ENCODE measurements around the gene TAPBPL.

TAPBPL gene

DNA sequence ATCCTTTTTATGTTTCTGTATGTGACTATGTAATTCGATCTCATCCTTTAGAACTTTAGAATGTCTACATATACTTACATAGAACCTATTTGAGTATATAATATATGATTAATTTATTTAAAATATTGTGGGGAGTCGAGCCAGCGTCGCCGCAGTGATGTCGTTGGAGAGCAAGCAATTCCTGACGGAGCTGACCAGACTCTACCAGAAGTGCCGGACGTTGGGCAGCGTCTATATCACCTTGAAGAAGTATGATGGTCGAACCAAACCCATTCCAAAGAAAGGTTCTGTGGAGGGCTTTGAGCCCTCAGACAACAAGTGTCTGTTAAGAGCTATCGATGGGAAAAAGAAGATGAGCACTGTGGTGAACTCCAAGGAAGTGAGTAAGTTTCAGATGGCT, 13.5 kb upstream of the TAPBPL start:
- peaks cover 6% of the 10 kb centered on the region for H3K4me1 ChIP-seq (ENCODE audit: insufficient read depth, low read length)
- no peaks in the 10 kb centered on the region for H3K9me3 ChIP-seq (ENCODE audit: insufficient read depth, low read length, severe bottlenecking)
- TF ChIP-seq EZH2 (IDR thresholded peaks at IDR 0.05; ENCODE audit: borderline replicate concordance, low read depth, low read length, severe bottlenecking): no peak
- no peaks in the 10 kb centered on the region for H4K20me1 ChIP-seq (ENCODE audit: insufficient read depth, low read length)
- H2AFZ ChIP-seq (ENCODE audit: low read depth, low read length): no peak overlapping the region
- no peak overlapping the region for H3K4me2 ChIP-seq (ENCODE audit: insufficient read depth, low read length)
- H3K79me2 ChIP-seq (ENCODE audit: insufficient read depth, low read length): no peaks in the 10 kb centered on the region
- no peak for DNase-seq
- no peak overlapping the region for H3K27ac ChIP-seq (ENCODE audit: low read length)
- ATAC-seq (ENCODE audit: insufficient read depth, low read depth): no peak
- no peaks in the 10 kb centered on the region for H3K36me3 ChIP-seq (ENCODE audit: insufficient read depth, low read length)
- no peak overlapping the region for H3K4me3 ChIP-seq (ENCODE audit: low read depth in 1 of 2, low read length in 2 of 2)
- H3K27me3 ChIP-seq (ENCODE audit: insufficient read depth, low read length, poor library complexity): no peaks in the 10 kb centered on the region
- H3K9ac ChIP-seq (ENCODE audit: low read depth, low read length): no peak overlapping the region

- H3K79me2 ChIP-seq (ENCODE audit: insufficient read depth, low read length): no peaks in the 10 kb centered on the region
Observed at GRCh38 chr12:6440391-6440790, 11.5 kb upstream of the TAPBPL start.

GRCh38 chr12:6442836-6443235, 9.0 kb upstream of the TAPBPL start:
- no peak for DNase-seq
- Histone ChIP-seq H3K4me1 (ENCODE audit: insufficient read depth, low read length) (peaks cover 15% of the 10 kb centered on the region), H3K4me2 (ENCODE audit: insufficient read depth, low read length) (no peak overlapping the region), H3K27me3 (ENCODE audit: insufficient read depth, low read length, poor library complexity) (no peaks in the 10 kb centered on the region), H2AFZ (ENCODE audit: low read depth, low read length) (no peak overlapping the region), H3K79me2 (ENCODE audit: insufficient read depth, low read length) (no peaks in the 10 kb centered on the region), H3K36me3 (ENCODE audit: insufficient read depth, low read length) (no peaks in the 10 kb centered on the region), H3K9ac (ENCODE audit: low read depth, low read length) (peak overlapping the region; percentile 31), H3K9me3 (ENCODE audit: insufficient read depth, low read length, severe bottlenecking) (no peaks in the 10 kb centered on the region), H3K27ac (ENCODE audit: low read length) (peak overlapping the region; percentile 47), H3K4me3 (ENCODE audit: low read depth in 1 of 2, low read length in 2 of 2) (no peak overlapping the region), H4K20me1 (ENCODE audit: insufficient read depth, low read length) (no peaks in the 10 kb centered on the region)
- no peak for TF ChIP-seq EZH2 (IDR thresholded peaks at IDR 0.05; ENCODE audit: borderline replicate concordance, low read depth, low read length, severe bottlenecking)
- no peak for ATAC-seq (ENCODE audit: insufficient read depth, low read depth)

More at GRCh38 chr12:6440391-6440790, 11.5 kb upstream of the TAPBPL start:
- Histone ChIP-seq H2AFZ (ENCODE audit: low read depth, low read length) (no peak overlapping the region), H3K9me3 (ENCODE audit: insufficient read depth, low read length, severe bottlenecking) (no peaks in the 10 kb centered on the region), H3K4me1 (ENCODE audit: insufficient read depth, low read length) (peaks cover 15% of the 10 kb centered on the region), H3K27ac (ENCODE audit: low read length) (no peak overlapping the region), H4K20me1 (ENCODE audit: insufficient read depth, low read length) (no peaks in the 10 kb centered on the region), H3K27me3 (ENCODE audit: insufficient read depth, low read length, poor library complexity) (no peaks in the 10 kb centered on the region), H3K4me2 (ENCODE audit: insufficient read depth, low read length) (no peak overlapping the region), H3K9ac (ENCODE audit: low read depth, low read length) (no peak overlapping the region), H3K4me3 (ENCODE audit: low read depth in 1 of 2, low read length in 2 of 2) (no peak overlapping the region), H3K36me3 (ENCODE audit: insufficient read depth, low read length) (no peaks in the 10 kb centered on the region)
- TF ChIP-seq EZH2 (IDR thresholded peaks at IDR 0.05; ENCODE audit: borderline replicate concordance, low read depth, low read length, severe bottlenecking) (no peak), CTCF (IDR thresholded peaks at IDR 0.05; ENCODE audit: borderline replicate concordance, extremely low read depth, low read length, poor library complexity, severe bottlenecking) (no peak)
- DNase-seq (no peak), ATAC-seq (ENCODE audit: insufficient read depth, low read depth) (no peak)

DNA sequence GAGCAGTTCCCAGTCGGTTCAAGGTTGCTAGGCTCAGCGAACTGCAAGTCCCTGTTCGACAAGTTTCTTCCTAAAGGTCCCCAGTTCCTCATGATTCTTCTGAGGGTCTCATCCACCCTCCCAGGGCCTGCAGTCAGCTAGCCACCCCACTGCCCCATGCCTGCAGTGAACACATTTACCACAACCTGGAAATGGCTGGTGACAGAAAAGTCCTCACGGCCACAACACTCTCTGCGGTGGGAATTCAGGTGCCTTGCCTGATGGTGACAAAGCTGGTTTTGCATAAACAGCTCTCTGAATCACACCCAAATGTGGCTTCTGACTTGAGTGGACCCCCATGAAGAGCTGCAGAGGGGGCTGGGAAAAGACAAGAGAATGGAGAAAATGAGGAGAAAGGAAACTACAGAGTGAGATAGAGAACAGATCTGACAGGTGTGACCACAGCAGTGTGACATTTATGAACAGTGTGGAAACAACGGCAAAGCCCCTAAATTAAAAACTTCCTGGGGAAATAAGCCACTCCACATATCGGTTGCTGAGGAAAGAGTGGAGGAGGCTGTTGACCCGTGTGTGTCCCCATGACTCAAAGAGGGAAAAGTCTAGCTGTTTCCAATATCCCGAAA, 8.4 kb upstream of the TAPBPL start:
- Histone ChIP-seq H3K27me3 (ENCODE audit: insufficient read depth, low read length, poor library complexity) (no peaks in the 10 kb centered on the region), H3K9me3 (ENCODE audit: insufficient read depth, low read length, severe bottlenecking) (no peaks in the 10 kb centered on the region), H3K4me2 (ENCODE audit: insufficient read depth, low read length) (no peak overlapping the region), H2AFZ (ENCODE audit: low read depth, low read length) (0 out of 2 replicates have a peak overlapping the region, but pooled peaks have one; percentile 25), H3K4me3 (ENCODE audit: low read depth in 1 of 2, low read length in 2 of 2) (no peak overlapping the region), H4K20me1 (ENCODE audit: insufficient read depth, low read length) (no peaks in the 10 kb centered on the region), H3K27ac (ENCODE audit: low read length) (peak overlapping the region; percentile 47), H3K36me3 (ENCODE audit: insufficient read depth, low read length) (no peaks in the 10 kb centered on the region), H3K79me2 (ENCODE audit: insufficient read depth, low read length) (no peaks in the 10 kb centered on the region), H3K9ac (ENCODE audit: low read depth, low read length) (peak overlapping the region; percentile 31), H3K4me1 (ENCODE audit: insufficient read depth, low read length) (peaks cover 15% of the 10 kb centered on the region)
- ATAC-seq (ENCODE audit: insufficient read depth, low read depth): peak; percentile 81
- TF ChIP-seq EZH2 (IDR thresholded peaks at IDR 0.05; ENCODE audit: borderline replicate concordance, low read depth, low read length, severe bottlenecking) (no peak), CTCF (IDR thresholded peaks at IDR 0.05; ENCODE audit: borderline replicate concordance, extremely low read depth, low read length, poor library complexity, severe bottlenecking) (no peak)
- peak; percentile 55 for DNase-seq

All from DND-41 (cell line).